ENCODE measurements around the gene ROBO2. TPM values are rescaled to one million over a fixed set of nuclear protein-coding genes. Genes with fewer than 3 reads are reported as not detected.

The ROBO2 gene
- polyA plus RNA-seq, 1 donor from 2014 or later: 55.5 TPM

DNA sequence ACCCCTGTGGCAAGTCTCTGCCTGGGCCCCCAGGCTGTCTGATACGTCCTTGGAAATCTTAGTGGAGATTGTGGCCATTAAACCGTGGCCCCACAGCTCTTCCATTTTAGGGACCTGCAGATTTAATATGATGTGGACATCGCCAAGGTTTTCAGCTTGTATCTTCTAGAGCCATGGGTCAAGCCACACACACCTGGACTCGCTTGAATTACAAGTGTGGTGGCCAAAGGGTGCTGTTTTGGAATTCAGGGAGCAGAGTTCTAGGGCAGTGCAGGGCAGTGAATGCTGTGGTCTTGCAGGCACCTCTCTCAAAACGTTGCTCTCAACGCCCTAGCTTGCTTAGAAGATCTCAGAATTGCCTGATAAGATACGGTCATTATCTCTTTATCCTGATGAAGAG is 211.2 kb downstream of the ROBO2 start:
- H4K20me1 ChIP-seq (ENCODE audit: insufficient read depth): no peaks in the 10 kb centered on the region

DNA sequence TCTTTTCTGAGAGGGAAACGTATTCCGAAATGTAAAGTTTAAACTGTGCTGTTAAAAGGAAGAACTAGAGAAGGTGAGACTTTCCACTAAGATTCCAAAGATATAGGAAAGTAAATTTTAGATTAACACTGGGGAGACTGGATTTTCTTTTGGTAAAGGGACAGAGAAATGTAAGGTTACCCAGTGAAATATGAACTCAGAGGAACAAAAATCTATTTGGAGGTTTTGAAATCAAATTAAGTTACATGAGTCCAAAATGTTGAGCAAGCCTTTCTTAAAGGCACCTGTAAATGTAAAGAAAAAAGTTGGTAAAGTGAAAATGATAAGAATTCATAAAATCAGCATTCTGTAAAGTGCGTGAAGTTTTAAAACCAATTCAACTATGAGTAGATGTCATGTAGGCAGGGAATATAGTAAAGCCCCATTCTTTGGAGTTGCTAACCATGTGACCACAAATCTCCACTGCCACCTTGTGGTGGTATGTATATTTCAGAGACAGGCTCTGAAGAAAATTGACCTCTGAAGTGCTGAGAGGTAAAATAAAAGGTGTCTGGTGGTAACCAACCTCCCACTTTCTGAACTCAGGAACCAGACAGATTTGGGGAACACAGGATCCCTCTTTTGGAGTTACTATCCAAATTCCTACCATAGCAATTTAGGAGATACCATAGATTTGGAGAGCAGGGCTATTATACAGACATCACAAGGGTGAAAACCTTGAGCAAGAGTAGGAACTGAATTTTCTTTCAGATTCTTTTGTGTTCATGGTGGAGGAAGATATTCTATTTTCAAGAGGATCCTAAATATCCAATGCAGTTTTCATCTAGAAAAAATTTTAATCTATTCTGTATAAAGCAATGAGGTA is 215.3 kb downstream of the ROBO2 start:
- TF ChIP-seq MXI1 (conservative IDR thresholded peaks at IDR 0.05; ENCODE audit: poor library complexity, severe bottlenecking) (no peak), TAF1 (IDR thresholded peaks at IDR 0.05; ENCODE audit: low read depth) (no peak), POLR2AphosphoS5 (IDR thresholded peaks at IDR 0.05) (no peak), EP300 (conservative IDR thresholded peaks at IDR 0.05; ENCODE audit: poor library complexity, severe bottlenecking) (no peak), EZH2 (IDR thresholded peaks at IDR 0.05; ENCODE audit: borderline replicate concordance, insufficient read depth, low read length, poor library complexity, severe bottlenecking) (no peak), SMC3 (conservative IDR thresholded peaks at IDR 0.05; ENCODE audit: poor library complexity) (peak; percentile 80), REST (IDR thresholded peaks at IDR 0.05; ENCODE audit: borderline replicate concordance) (no peak), RAD21 (conservative IDR thresholded peaks at IDR 0.05) (peak; percentile 75)
- TF ChIP-seq, protein P1, sequence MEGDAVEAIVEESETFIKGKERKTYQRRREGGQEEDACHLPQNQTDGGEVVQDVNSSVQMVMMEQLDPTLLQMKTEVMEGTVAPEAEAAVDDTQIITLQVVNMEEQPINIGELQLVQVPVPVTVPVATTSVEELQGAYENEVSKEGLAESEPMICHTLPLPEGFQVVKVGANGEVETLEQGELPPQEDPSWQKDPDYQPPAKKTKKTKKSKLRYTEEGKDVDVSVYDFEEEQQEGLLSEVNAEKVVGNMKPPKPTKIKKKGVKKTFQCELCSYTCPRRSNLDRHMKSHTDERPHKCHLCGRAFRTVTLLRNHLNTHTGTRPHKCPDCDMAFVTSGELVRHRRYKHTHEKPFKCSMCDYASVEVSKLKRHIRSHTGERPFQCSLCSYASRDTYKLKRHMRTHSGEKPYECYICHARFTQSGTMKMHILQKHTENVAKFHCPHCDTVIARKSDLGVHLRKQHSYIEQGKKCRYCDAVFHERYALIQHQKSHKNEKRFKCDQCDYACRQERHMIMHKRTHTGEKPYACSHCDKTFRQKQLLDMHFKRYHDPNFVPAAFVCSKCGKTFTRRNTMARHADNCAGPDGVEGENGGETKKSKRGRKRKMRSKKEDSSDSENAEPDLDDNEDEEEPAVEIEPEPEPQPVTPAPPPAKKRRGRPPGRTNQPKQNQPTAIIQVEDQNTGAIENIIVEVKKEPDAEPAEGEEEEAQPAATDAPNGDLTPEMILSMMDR (IDR thresholded peaks at IDR 0.05; ENCODE audit: poor library complexity, severe bottlenecking): peak; percentile 75
- Histone ChIP-seq H3K9me2 (ENCODE audit: insufficient read depth, low read length) (no peaks in the 10 kb centered on the region), H3F3A (ENCODE audit: insufficient read depth, low read length, poor library complexity, severe bottlenecking) (no peaks in the 10 kb centered on the region), H3K36me3 (ENCODE audit: insufficient read depth, low read length) (no peaks in the 10 kb centered on the region), H3K79me2 (replicated peaks; ENCODE audit: insufficient read depth, low read length) (no peaks in the 10 kb centered on the region), H3K9me3 (ENCODE audit: low read length) (no peaks in the 10 kb centered on the region), H4K20me1 (ENCODE audit: insufficient read depth) (no peaks in the 10 kb centered on the region), H2AFZ (ENCODE audit: low read depth, low read length) (no peak overlapping the region), H3K9ac (ENCODE audit: low read length) (no peak overlapping the region), H3K27ac (ENCODE audit: low read length) (no peak overlapping the region), H3K4me3 (ENCODE audit: low read length) (no peak overlapping the region), H3K4me2 (ENCODE audit: low read length) (no peak overlapping the region), H3K27me3 (ENCODE audit: insufficient read depth, low read depth, low read length) (no peaks in the 10 kb centered on the region)

More for the DNA sequence above, 211.2 kb downstream of the ROBO2 start:
- Histone ChIP-seq H3K9ac (ENCODE audit: low read length) (no peak overlapping the region), H3K27me3 (ENCODE audit: insufficient read depth, low read depth, low read length) (no peaks in the 10 kb centered on the region), H2AFZ (ENCODE audit: low read depth, low read length) (no peak overlapping the region), H3K4me2 (ENCODE audit: low read length) (no peak overlapping the region), H3K4me3 (ENCODE audit: low read length) (no peak overlapping the region), H3K79me2 (replicated peaks; ENCODE audit: insufficient read depth, low read length) (no peaks in the 10 kb centered on the region), H3K9me2 (ENCODE audit: insufficient read depth, low read length) (no peaks in the 10 kb centered on the region), H3K27ac (ENCODE audit: low read length) (no peak overlapping the region), H3K9me3 (ENCODE audit: low read length) (no peaks in the 10 kb centered on the region), H3K36me3 (ENCODE audit: insufficient read depth, low read length) (no peaks in the 10 kb centered on the region), H3F3A (ENCODE audit: insufficient read depth, low read length, poor library complexity, severe bottlenecking) (no peaks in the 10 kb centered on the region)
- TF ChIP-seq MXI1 (conservative IDR thresholded peaks at IDR 0.05; ENCODE audit: poor library complexity, severe bottlenecking) (no peak), POLR2AphosphoS5 (IDR thresholded peaks at IDR 0.05) (no peak)
